Stimulated activated CD4-positive, alpha-beta T cell treated with anti-CD3 and anti-CD28 coated beads, Interleukin-4, amount 100 ng/mL, for 48 hours (primary cell): ENCODE data around the gene GPR148.
A peak's percentile ranks its signal among the peaks of the same experiment; 100 is the strongest.
"Not testable (repeated sequence)": the region's sequence is repeated elsewhere in the genome, so short reads cannot be mapped to it uniquely, and the experiment has no call there.

Source experiments
- DNase-seq, 2 donors: peaks; one replicate each; pipeline ENCODE4 v3.0.0-alpha.2; 2020; ENCODE audit warnings: low read depth in 2 of 2

The GPR148 gene

GRCh38 chr2:130728549-130729316 lies at the start of gene GPR148:
Gene GPR148 (plus strand): TSS chr2:130729070. CDS start chr2:130729152, 82 bp downstream.
- no peak for DNase-seq

GRCh38 chr2:130692041-130692770 lies 36.7 kb upstream of the GPR148 start:
- not testable (repeated sequence) for DNase-seq

- peak; percentile 2 to 7 for DNase-seq
These were observed 35.4 kb upstream of the GPR148 start for GRCh38 chr2:130693474-130693873.

- not testable (repeated sequence) for DNase-seq
These were observed 25.6 kb upstream of the GPR148 start for GRCh38 chr2:130703250-130703649.

GRCh38 chr2:130714795-130715194 lies 14.1 kb upstream of the GPR148 start:
- DNase-seq: not testable (repeated sequence)

GRCh38 chr2:130720036-130720435 lies 8.8 kb upstream of the GPR148 start:
- DNase-seq: no peak

- no peak for DNase-seq
These were observed 8.3 kb upstream of the GPR148 start for GRCh38 chr2:130720528-130720927.

- no peak for DNase-seq
These were observed 4.4 kb upstream of the GPR148 start for GRCh38 chr2:130724455-130724854.

- DNase-seq: no peak
These were observed 2.2 kb upstream of the GPR148 start for GRCh38 chr2:130726614-130727180.

- DNase-seq: peak; percentile 82 to 83
These were observed 1.5 kb upstream of the GPR148 start for GRCh38 chr2:130727286-130727924.

GRCh38 chr2:130728007-130728454 lies 839 bp upstream of the GPR148 start:
- peak in 1 of 2 donors; percentile 24 for DNase-seq

- no peak for DNase-seq
These were observed 741 bp downstream of the GPR148 start for GRCh38 chr2:130729322-130730299.

- not testable (repeated sequence) for DNase-seq
These were observed 3.4 kb downstream of the GPR148 start for GRCh38 chr2:130732257-130732656.

- DNase-seq: no peak
These were observed 6.3 kb downstream of the GPR148 start for GRCh38 chr2:130735200-130735599.

- no peak for DNase-seq
These were observed 7.6 kb downstream of the GPR148 start for GRCh38 chr2:130736487-130736886.

- no peak for DNase-seq
These were observed 8.7 kb downstream of the GPR148 start for GRCh38 chr2:130737592-130737991.

GRCh38 chr2:130740671-130741070 lies 11.8 kb downstream of the GPR148 start:
- DNase-seq: no peak

- DNase-seq: no peak
These were observed 14.4 kb downstream of the GPR148 start for GRCh38 chr2:130743278-130743677.

GRCh38 chr2:130744287-130745117 lies 15.6 kb downstream of the GPR148 start:
- DNase-seq: no peak

- no peak for DNase-seq
These were observed 20.2 kb downstream of the GPR148 start for GRCh38 chr2:130749078-130749477.
